Heart left ventricle (tissue), 16 donors: ENCODE measurements around the gene VSTM2L. TPM values are rescaled to one million over a fixed set of nuclear protein-coding genes. Genes with fewer than 3 reads are reported as not detected.

ENCODE experiments used
- ATAC-seq, 4 donors: fragments of 200-7000 bp; cut with Tn5 transposase; one replicate each; pipeline ENCODE4 v1.9.1; 2020 to 2022; ENCODE audit warnings: moderate library complexity in 4 of 4, mild to moderate bottlenecking in 3 of 4, moderate number of reproducible peaks in 1 of 4
- DNase-seq, 5 donors: peaks; one replicate each; pipeline ENCODE4 v3.0.0-alpha.2; 2020
- H3K27ac ChIP-seq, 12 donors: fragments of 200-600 bp; sonication (generic) in 4 of 12; one replicate each; pipeline versions ENCODE4 v1.5.0 to v1.8.0; 2016 to 2022; ENCODE audit warnings: mild to moderate bottlenecking in 2 of 12
- H3K27me3 ChIP-seq, 9 donors: fragments of 200-600 bp; sonication (generic) in 2 of 9; one replicate each; pipeline versions ENCODE4 v1.5.1 to v1.8.0; 2016 to 2022; ENCODE audit warnings: mild to moderate bottlenecking in 3 of 9
- H3K36me3 ChIP-seq, 9 donors: fragments of 200-600 bp; sonication (generic) in 2 of 9; one replicate each; pipeline versions ENCODE4 v1.5.0 to v1.8.0; 2018 to 2022; ENCODE audit warnings: mild to moderate bottlenecking in 2 of 9
- H3K4me1 ChIP-seq, 12 donors: fragments of 200-600 bp; sonication (generic) in 4 of 12; one replicate each; pipeline versions ENCODE4 v1.5.0 to v1.8.0; 2016 to 2022; ENCODE audit warnings: mild to moderate bottlenecking in 3 of 12
- H3K4me3 ChIP-seq, 12 donors: fragments of 200-600 bp; sonication (generic) in 4 of 12; one replicate each; pipeline versions ENCODE4 v1.5.0 to v1.8.0; 2017 to 2022; ENCODE audit warnings: mild to moderate bottlenecking in 9 of 12, moderate library complexity in 4 of 12
- H3K9me3 ChIP-seq, 12 donors: fragments of 200-600 bp; sonication (generic) in 4 of 12; one replicate each; pipeline versions ENCODE4 v1.5.0 to v1.8.0; 2016 to 2022; ENCODE audit warnings: mild to moderate bottlenecking in 1 of 12
- POLR2A ChIP-seq, 2 donors: fragments of 450-650 bp; IDR thresholded peaks; one replicate each; pipeline ENCODE4 v1.6.1; 2017; ENCODE audit warnings: antibody characterized with exemption in 2 of 2, mild to moderate bottlenecking in 2 of 2, moderate library complexity in 2 of 2
- WGBS, 4 donors: extraction: QIAGEN DNeasy Blood & Tissue Kit in 2 of 4; methylation state at CpG; one replicate each; pipeline versions ENCODE4 v1.1.5 to v1.1.7; 2013 to 2018; 5-methylcytosine and 5-hydroxymethylcytosine counted together
- intact Hi-C, 10 donors: fragments of 100-400 bp; cut with DNase I; formaldehyde crosslinking; loops; one replicate each; pipeline versions ENCODE4 v1.11.1 to v1.14.2; 2022
- polyA plus RNA-seq, 2 donors: library from polyadenylated mRNA; stranded (reverse); fragments of 200-250 nt; gene quantifications; one replicate each; pipeline ENCODE4 v1.2.3, GENCODE V29; 2013
- total RNA-seq, 9 donors: library from RNA; depleted of rRNA in 2 of 9; stranded (reverse); fragments of >200 nt in 2 of 9; fragmentation: NEBNext Ultra II Directional in 3 of 9; extraction: Animal tissue kit (Norgen Biotek cat#: 25700) in 3 of 9; gene quantifications; one replicate each; pipeline versions ENCODE4 v1.1.0 to v1.2.4, GENCODE V29; 2016 to 2023
- TF ChIP-seq, protein P1 (sequence below), 12 donors: fragments of 200-600 bp; sonication (generic) in 4 of 12; IDR thresholded peaks; one replicate each; pipeline versions ENCODE4 v1.5.0 to v1.8.0; 2018 to 2022; ENCODE audit warnings: antibody characterized with exemption in 12 of 12, mild to moderate bottlenecking in 5 of 12
- donor health status: ischemic (EF 13 %, LVEDD 7.1; RV severe dilation, severe dysfunction).
- donor health status: healthy with polysubstance abuse.
- donor health status: DM: no; HTN: yes; CAD: no.
- donor health status: DM: no; HTN: no; CAD: no.
- donor health status: ischemic (EF 25% LVEDD 6.9; RV normal size, moderate dysfunction).
- donor health status: ischemic (EF 25% LVEDD 5.7; RV mildly dilated, moderate dysfunction).
- donor health status: healthy.
- donor health status: DM: yes; HTN: yes; CAD: no.
- donor health status: ischemic (EF 35%, LVEDD 5.7; RV mildly dilated, moderate dysfunction).
- donor health status: nonischemic (EF 11% LVEDD 7.7; RV severe dilation, severe dysfunction).
- donor health status: DM: yes; HTN: yes; CAD: no.
- donor health status: PGD.
- donor health status: ischemic (EF 29% LVEDD 5.4; RV normal size, mild dysfunction).
- donor health status: nonischemic (EF 23%, LVEDD 6.1; RV moderate dilation, normal function).

VSTM2L gene
- total and polyA plus RNA-seq, 11 donors: 3.7 to 49.5 (median 17.4) TPM

DNA sequence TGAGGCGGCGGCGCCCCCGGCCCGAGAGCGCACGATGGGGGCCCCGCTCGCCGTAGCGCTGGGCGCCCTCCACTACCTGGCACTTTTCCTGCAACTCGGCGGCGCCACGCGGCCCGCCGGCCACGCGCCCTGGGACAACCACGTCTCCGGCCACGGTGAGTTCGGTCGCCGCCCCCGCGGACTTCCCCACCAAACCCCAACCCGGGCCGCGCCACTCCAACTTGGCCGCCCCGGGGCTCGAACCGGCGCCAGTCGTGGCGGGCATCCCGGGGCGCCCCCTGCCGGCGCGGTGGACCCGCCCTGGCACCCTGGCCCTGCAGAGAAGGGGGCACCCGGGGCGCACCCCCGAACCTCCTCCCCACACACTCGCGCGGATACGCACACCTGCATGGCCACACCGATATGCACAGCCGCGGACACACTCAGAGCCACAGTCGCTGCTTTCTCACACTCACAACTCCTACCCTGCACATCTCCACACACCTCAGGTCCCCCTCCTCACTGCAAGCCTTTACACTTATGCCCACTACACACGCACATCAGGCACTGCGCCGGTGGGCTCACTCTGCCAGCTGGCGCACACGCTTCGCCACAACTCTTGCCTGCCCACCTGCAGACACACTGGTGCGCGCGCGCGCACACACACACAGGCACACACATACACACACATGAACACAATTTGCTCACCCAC lies 535 bp downstream of the VSTM2L start:
- TF ChIP-seq, protein P1, sequence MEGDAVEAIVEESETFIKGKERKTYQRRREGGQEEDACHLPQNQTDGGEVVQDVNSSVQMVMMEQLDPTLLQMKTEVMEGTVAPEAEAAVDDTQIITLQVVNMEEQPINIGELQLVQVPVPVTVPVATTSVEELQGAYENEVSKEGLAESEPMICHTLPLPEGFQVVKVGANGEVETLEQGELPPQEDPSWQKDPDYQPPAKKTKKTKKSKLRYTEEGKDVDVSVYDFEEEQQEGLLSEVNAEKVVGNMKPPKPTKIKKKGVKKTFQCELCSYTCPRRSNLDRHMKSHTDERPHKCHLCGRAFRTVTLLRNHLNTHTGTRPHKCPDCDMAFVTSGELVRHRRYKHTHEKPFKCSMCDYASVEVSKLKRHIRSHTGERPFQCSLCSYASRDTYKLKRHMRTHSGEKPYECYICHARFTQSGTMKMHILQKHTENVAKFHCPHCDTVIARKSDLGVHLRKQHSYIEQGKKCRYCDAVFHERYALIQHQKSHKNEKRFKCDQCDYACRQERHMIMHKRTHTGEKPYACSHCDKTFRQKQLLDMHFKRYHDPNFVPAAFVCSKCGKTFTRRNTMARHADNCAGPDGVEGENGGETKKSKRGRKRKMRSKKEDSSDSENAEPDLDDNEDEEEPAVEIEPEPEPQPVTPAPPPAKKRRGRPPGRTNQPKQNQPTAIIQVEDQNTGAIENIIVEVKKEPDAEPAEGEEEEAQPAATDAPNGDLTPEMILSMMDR (IDR thresholded peaks at IDR 0.05): peak in 8 of 12 donors; percentile 10 to 38 (median 23)
- no peak for TF ChIP-seq POLR2A (IDR thresholded peaks at IDR 0.05)
- Histone ChIP-seq H3K9me3 (no peaks in the 10 kb centered on the region), H3K4me1 (peaks cover 0 to 13% (median 5%) of the 10 kb centered on the region in 12 donors), H3K27me3 (peaks cover 17 to 78% (median 30%) of the 10 kb centered on the region in 9 donors), H3K4me3 (peak overlapping the region; percentile 23 to 54 (median 46)), H3K36me3 (no peaks in the 10 kb centered on the region), H3K27ac (peak overlapping the region in 2 of 12 donors; percentile 20 to 50)
- WGBS, 4 donors: 26 to 60% (median 43%) methylated on average over 26 to 67 of the region's 67 CpGs
- no peak for ATAC-seq
- intact Hi-C loops: loop anchor here in 5 of 10 donors (5.0 to 10.0 kb wide), 4 partner anchors 89 to 321 kb away; no protein-coding TSS in a partner anchor
- no peak for DNase-seq

DNA sequence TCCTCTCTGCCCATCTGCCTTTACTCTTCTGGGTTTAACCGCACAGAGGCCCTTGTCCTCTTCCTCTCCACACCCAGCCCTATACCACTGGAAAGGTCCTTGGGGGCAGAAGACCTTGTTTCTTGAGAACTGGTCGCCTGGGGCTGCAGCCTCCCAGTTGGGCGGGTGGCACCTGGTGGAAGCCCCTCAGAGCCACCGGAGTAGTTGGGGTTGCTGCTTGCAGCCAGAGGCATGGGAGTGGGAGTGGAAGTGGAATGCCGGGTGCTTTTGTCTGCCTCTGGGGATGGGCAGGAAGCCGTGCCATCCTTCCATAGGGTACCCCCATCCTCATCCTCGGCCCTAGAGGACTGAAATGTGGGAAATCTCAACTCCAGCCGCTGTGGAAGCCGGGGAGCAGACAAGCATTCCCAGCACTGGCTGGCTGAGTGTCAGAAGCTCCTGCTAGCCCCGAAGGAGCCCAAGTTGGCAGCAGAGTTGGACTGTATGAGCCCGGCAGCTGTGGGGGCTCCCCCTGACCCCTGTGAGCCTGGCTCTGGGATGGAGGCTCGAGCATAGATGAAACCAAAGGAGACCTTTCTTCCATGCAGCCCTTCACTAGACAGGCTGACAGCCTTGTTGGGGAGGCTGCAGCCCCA lies 1.2 kb downstream of the VSTM2L start:
- Histone ChIP-seq H3K27ac (peak overlapping the region in 1 of 12 donors; percentile 1), H3K27me3 (peaks cover 17 to 82% (median 30%) of the 10 kb centered on the region in 9 donors), H3K4me1 (peaks cover 0 to 13% (median 5%) of the 10 kb centered on the region in 12 donors), H3K4me3 (peak overlapping the region in 5 of 12 donors; percentile 41 to 51 (median 47)), H3K36me3 (no peaks in the 10 kb centered on the region), H3K9me3 (no peaks in the 10 kb centered on the region)
- DNase-seq (no peak), ATAC-seq (no peak)
- TF ChIP-seq, protein P1 (IDR thresholded peaks at IDR 0.05): no peak
- no peak for TF ChIP-seq POLR2A (IDR thresholded peaks at IDR 0.05)
- 60 to 75% (median 66%) methylated on average over 11 to 12 of the region's 12 CpGs for WGBS, 4 donors
- intact Hi-C loops: loop anchor here in 5 of 10 donors (5.0 to 10.0 kb wide), 4 partner anchors 88 to 321 kb away; no protein-coding TSS in a partner anchor

DNA sequence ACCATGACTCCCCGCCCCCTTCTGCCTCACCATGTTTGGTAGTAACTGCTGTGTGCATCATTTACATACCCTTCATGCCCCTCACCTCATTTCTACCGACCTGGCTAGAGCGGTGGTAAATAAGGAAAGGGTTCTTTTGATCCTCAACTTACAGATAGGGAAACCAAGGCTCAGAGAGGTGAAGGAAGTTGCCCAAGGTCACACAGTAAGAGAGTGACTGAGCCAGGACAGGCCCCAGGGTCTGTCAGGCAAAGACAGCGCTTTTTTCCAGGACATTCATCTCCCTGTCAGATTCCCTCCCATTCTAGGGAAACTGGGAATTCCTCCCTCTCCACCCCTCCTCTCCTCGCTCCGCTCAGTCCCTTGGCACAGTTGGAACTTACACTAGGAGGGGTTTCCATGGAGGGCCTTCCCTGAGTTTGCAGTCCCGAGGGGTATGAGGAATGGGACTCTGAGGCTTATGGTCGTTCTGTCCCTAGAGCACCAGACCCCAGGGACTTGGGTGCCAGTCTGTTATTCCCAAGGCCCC lies 2.0 kb downstream of the VSTM2L start:
- 59 to 73% (median 67%) methylated on average over 8 of the region's 8 CpGs for WGBS, 4 donors
- H3K27me3 ChIP-seq: peaks cover 17 to 81% (median 30%) of the 10 kb centered on the region in 9 donors
- H3K4me1 ChIP-seq: peaks cover 0 to 13% (median 5%) of the 10 kb centered on the region in 12 donors

More for the DNA sequence above, 2.0 kb downstream of the VSTM2L start:
- no peaks in the 10 kb centered on the region for H3K36me3 ChIP-seq
- ATAC-seq: no peak
- no peaks in the 10 kb centered on the region for H3K9me3 ChIP-seq
- H3K4me3 ChIP-seq: no peak overlapping the region
- intact Hi-C loops: loop anchor here in 6 of 10 donors (5.0 to 10.0 kb wide), 4 partner anchors 87 to 320 kb away; no protein-coding TSS in a partner anchor
- no peak overlapping the region for H3K27ac ChIP-seq
- DNase-seq: no peak
- no peak for TF ChIP-seq POLR2A (IDR thresholded peaks at IDR 0.05)
- TF ChIP-seq, protein P1 (IDR thresholded peaks at IDR 0.05): no peak
